GM18519 (cell line): ENCODE data around the gene OR4B1.

Experiments used
- ATAC-seq: cut with Tn5 transposase; IDR thresholded peaks from one replicate; pipeline ENCODE4 v1.9.1; 2021; ENCODE audit warnings: mild to moderate bottlenecking, moderate library complexity; ENCODE audit not compliant: unreplicated experiment, low FRiP score

The OR4B1 gene

GRCh38 chr11:48248902-48249301 is 32.3 kb downstream of the OR4B1 start:
- ATAC-seq: no peak

DNA sequence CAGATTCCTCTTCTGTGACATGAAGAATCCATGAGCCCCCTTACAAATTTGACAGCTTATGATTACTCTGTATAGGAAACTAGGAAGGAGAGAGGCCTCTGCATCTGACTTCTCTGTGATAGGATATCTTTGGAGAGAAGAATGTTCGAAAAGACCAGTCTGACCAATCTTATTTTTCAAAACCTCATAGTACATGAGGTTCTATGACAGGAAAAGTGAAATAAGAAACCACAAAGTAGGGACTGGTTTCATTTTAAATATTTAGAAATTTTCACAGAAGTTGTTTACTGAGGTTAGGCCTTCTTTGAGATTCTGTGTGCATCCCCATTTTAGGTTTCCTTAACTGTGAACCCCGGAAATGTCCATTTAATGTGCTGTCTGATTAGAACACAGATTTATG is 45.0 kb downstream of the OR4B1 start:
- no peak for ATAC-seq

GRCh38 chr11:48263423-48263911 is 46.9 kb downstream of the OR4B1 start, which contains the start of gene OR4X1:
OR4X1 (plus strand) TSS chr11:48263861; CDS start chr11:48263861, 0 bp downstream.
- no peak for ATAC-seq
